Left lobe of liver (tissue), 2 donors: ENCODE measurements around the gene SCN9A. TPM values are rescaled to one million over a fixed set of nuclear protein-coding genes. Genes with fewer than 3 reads are reported as not detected.
"Not testable (repeated sequence)": the region's sequence is repeated elsewhere in the genome, so short reads cannot be mapped to it uniquely, and the experiment has no call there.

ENCODE experiments used
- ATAC-seq: fragments of 200-7000 bp; cut with Tn5 transposase; one replicate; pipeline ENCODE4 v1.9.1; 2020; ENCODE audit warnings: mild to moderate bottlenecking, moderate library complexity
- DNase-seq: peaks from one replicate; pipeline ENCODE4 v3.0.0-alpha.2; 2020; ENCODE audit warnings: low spot score
- total RNA-seq: library from RNA; stranded (reverse); gene quantifications from one replicate; pipeline ENCODE4 v1.2.1, GENCODE V29; 2021
- donor health status: DM: no; HTN: no; CAD: no; lungs with moderate emphysema.
- donor health status: DM: no; HTN: yes; CAD: no.

SCN9A gene
- 2.2 TPM for total RNA-seq

DNA sequence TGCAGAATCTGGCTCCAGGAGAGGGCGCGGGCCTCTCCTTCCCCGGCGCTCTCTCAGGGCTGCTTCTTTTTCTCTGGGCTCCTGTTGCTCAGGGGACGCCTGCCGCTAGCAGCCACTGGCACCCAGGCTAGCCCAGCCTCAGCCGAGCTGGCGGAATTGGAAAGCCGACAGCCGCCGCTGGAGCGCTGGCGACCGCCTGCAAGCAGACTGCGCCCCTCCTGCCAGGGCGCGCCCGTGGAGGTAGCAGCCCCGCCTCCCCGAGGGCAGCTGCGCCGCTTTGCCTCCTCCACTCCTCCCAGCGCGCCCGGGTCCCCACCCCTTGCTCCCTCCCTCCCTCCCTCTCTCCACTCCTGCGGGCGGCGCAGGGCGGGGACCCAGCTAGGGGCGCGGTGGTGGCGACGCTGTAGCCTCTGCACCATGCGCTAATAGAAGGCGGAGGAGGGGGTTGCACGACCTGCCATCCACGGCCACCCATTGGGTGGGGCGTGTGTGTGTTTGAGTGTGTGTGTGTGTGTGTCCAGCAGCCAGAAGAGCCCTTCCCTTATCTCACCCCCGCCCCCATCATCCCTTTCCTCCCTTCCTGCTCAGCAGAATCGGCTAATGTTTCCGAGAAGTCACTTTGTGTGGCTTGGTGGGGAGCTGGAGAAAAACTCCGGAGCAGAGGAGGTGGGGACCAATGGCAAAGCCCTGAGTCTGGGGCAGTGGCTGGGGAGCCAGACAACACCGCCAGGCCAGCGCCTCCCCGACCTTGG, at the start of gene SCN9A:
Gene SCN9A, minus strand, starts transcription at position 209 of the 752 bp plus-strand sequence. CDS start 64,188 bp downstream, outside the sequence.
- peak; percentile 97 for ATAC-seq
- DNase-seq: peak; percentile 79

DNA sequence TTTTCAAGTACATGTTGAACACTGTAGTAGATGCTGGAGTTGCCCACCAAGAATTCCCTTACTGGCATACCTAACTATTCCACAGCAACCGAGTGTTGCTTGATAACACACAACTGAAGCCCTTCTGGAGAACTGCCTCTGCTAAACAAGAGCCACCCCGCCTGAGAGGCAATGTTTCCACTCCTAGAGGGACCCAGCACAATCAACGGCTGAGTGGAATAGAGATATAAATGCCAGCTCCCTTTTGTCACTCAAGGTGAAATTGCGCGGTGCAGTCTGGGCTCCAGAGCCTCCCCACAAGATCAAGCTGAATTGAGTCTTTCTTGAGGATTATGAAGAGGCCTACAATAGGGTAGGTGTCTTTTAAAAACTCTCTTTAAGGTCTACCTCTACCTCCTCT, 49.1 kb upstream of the SCN9A start:
- ATAC-seq (no peak), DNase-seq (no peak)

DNA sequence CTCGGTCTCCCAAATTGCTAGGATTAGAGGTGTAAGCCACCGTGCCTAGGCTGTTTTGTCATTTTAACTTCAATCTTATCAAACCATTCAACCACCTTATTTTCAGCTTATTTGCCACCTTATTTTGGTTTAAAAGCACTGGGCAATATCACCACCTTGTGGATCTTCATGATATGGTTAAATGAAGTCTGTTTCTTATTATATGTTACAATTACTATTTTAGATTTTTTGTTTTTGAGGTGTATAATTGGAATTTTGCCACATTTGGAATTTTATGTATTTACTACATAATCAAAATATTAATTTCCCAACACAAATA, 43.8 kb upstream of the SCN9A start:
- DNase-seq: no peak
- peak; percentile 71 for ATAC-seq

DNA sequence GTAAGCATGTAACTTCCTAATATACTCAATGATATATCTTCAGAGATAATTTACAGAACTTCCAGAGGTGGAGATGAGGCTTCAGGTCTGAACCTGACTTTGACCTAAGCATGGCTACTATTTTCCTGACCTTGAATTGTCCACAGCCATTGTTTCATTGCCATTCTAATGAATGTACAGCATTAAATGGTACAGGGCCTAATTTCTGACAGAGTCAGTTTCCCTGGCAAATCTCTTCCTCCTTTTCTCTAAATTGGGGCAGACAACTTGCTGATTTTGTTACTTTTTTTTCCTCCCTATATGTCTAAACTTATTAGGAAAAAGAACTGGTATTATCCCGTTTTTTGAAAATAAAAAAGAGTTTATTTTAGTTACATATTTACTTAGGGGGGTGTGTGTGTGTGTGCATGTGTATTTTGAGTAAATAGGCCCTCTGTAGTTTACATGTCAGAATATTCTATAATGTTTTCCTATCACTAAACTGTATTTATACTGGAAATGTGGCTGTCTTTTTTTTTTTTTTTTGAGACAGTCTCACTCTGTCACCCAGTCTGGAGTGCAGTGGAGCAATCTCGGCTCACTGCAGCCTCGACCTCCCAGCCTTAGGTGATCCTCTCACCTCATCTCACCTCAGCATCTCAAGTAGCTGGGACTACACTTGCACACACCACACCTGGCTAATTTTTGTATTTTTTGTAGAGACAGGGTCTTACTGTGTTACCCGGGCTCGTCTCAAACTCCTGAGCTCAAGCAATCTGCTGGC, 43.3 kb upstream of the SCN9A start:
- ATAC-seq: no peak

DNA sequence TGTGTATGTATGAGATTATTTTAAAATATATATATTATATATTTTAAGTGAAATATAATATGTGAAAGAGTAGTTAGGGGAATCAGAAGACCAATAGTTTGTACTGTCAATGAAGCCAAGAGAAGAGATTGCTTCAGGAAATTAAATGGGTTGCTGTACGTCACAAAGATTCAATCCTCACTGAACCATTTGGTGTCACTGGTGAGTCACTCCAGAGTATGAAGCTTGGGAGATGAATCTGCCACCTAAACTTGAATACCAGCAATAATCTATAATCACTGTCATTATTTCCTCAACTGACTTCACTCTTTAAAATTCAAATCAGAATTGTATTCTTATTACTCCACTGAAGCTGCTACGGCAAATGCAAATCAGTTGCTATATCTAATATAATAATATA, 41.9 kb upstream of the SCN9A start:
- no peak for DNase-seq
- ATAC-seq: peak; percentile 92

More for the DNA sequence above, 43.3 kb upstream of the SCN9A start:
- DNase-seq: no peak

DNA sequence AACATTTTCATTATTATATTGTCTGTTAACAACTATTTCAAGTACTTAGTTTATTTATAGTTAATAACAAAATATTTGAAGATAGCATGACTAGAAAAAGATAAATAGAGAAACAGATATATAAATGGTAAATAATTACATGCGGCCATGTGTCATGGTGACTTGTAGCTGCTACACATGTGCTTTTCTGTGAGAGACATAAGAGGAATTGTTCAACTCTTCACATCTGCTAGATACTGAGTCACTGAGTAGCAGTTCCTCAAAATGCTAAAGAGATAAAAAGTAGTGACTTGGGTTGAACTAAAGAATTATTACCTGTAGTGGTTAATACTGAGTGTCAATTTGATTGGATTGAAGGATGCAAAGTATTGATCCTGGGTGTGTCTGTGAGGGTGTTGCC, 37.5 kb upstream of the SCN9A start:
- ATAC-seq (no peak), DNase-seq (no peak)

DNA sequence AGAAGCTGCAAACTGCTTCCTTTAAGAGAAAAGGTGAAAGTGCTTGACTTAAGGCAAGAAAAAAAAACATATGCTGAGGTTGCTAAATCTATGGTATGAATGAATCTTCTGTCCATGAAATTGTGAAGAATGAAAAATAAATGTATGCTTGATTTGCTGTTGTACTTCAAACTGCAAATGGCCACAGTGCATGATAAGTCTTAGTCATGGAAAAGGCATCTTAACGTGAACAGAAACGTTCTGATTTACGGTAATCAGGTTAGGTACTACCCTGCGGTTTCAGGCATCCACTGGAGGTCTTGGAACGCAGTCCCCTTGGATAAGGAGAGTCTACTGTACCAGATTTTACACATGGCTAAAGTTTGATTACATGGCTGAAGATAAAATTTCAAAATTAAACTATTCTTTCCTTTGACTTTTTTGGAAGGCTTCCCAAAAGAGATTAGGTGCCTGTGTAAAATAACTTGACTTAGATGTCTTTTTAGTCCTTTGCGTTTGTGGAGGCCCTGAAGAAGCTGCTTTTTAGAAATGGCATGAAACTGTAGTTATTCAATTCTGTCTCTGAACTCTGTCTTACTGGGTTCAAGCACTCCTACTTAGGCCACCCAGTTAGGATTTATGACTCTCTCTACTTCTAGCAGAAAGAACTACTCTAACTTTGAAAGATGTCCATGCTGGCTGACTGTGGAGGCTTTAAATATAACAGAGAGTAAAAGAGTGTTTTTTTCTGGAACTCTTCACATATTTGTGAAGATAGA, 35.9 kb upstream of the SCN9A start:
- ATAC-seq: no peak
- no peak for DNase-seq

DNA sequence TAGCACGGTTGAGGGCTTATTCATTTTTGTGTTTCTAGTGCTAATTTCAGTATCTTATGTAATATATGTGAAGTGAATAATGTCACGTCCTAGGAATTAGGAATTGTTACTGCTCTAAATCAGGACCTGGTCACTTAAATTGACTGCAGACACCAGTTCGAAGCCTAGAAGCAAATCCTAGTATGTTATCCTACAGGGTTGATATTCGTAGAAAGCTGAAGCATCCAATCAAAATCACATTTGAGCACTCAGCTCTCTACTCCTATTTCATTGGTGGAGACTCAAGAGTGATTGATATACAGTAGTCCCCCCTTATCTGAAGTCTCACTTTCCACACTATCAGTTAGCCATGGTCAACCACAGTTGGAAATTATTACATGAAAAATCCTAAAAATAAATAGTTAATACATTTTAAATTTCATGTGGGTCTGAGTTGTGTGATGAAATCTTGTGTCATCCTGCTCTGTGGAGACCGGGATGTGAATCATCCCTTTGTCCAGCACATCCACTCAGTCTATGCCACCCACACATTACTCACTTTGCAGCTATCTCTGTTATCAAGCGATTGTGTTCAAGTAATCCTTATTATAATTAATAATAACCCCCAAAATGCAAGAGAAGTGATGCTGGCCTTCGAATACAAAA, 35.2 kb upstream of the SCN9A start:
- ATAC-seq (no peak), DNase-seq (no peak)

DNA sequence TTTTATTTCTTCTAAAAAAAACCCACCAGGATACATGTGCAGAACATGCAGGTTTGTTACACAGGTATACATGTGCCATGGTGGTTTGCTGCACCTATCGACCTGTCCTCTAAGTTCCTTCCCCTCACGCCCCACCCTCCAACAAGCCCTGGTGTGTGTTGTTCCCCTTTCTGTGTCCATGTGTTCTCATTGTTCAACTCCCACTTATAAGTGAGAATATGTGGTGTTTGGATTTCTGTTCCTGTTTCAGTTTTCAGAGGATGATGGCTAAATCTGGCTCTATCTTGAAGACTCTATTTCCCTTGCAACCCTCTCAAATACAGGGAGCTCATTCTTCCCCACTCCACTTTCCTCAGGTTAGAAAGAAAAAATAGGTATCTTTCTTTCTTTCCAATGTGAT, 32.0 kb upstream of the SCN9A start:
- not testable (repeated sequence) for DNase-seq, ATAC-seq

DNA sequence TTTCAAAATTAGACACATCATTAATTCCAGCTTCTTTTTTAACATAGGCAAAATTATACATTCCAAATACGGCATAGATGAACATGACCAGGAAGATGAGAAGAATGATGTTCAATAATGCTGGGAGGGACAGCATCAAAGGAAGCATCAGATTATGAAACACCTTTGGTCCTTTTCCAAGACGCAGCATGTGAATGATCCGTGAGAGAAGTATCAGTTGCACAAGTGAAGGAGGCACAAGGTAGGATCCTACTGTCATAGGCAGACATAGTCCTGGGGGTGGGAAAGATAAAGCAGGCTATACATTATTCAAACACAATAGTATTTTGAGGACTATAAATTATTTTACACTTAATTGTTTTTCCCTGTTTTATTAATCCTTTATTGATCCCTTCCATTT, 30.6 kb upstream of the SCN9A start:
- ATAC-seq (peak; percentile 61), DNase-seq (no peak)

DNA sequence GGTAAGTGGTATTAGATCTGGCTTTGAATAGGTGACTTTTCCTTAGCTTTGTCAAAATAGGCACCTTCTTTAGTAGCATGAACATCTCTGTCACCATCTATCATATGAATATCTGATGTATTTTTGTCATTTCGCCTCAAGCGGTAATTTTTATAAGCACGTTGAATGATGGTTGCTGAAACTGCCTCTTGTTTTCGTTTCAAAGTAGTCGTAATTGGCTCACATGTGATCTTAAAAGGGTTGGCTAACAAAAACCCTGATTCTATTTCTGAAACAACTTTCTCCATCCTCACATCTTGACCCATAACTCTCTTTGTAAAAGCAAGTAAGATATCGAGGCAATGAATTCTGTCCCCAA, 29.8 kb upstream of the SCN9A start:
- ATAC-seq (no peak), DNase-seq (no peak)

DNA sequence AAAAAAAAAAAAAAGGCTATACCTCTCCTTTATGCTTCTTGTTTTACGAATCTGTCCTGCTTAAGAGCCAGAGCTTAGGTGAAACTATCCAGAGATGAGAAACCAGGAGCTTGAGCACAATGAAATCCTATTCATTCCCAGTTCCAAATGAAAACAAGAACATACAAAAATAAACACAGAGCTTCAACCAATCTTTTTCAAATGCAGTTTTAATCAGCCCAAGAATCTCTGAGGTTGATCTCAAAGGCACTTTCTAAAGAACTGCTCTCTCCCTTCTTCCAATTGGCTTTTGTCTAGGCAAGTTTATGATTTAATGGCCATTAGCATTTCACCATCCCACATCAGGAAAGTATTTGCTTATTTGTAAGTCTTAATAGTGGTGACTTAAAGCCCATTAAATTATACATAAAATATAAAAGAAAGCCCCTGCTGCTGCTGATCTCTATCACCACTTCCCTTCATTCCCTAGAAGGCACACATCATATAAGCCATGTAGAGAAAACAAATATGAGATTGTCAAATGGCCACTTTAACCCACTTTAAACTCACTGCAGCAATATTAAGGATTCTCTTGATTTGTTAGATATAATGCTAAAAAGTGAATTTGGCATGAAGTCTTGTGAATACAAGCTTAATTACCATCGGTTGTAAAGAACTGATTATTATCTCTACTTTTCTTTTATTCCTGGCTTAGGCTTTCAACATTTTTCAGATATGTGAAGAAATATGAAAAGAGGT, 29.3 kb upstream of the SCN9A start:
- DNase-seq: no peak
- ATAC-seq: no peak

DNA sequence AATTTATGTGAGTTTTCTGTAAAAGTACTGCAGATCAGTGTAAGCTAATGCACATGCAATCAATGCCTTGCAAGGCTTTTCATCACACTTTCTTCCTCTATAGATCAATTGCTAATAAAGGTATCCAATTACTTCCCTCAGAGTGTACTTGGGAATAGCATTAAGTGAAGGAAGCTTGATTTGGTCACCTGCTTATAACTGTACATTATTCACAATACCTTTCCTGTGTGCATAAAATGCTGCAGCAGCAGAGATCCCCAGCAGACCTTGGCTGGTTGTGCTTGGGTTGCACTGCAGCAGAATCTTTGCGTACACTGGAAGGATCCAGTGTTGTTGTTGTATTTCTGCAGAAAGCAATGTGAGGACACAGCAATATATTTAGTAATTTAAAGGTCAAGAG, 18.5 kb upstream of the SCN9A start:
- DNase-seq: no peak
- no peak for ATAC-seq

DNA sequence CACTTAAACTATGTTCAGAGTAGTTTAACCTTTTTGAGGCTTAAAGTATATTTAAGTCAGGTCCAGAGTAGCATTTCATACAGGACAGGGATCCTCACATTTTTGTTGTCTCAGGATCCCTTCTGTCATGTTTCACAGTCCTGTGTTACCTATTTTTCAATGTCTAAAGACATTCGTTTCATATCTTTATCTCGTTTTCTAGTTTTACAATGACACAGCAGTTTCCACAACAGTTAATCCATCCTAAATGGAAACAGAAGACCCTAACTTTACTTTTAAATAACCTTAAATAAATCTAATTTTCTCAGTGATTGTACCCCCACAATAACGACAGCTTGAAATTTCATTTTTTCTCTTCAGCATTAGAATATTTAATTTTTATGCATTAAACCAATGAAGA, 17.3 kb upstream of the SCN9A start:
- ATAC-seq: no peak
- no peak for DNase-seq

DNA sequence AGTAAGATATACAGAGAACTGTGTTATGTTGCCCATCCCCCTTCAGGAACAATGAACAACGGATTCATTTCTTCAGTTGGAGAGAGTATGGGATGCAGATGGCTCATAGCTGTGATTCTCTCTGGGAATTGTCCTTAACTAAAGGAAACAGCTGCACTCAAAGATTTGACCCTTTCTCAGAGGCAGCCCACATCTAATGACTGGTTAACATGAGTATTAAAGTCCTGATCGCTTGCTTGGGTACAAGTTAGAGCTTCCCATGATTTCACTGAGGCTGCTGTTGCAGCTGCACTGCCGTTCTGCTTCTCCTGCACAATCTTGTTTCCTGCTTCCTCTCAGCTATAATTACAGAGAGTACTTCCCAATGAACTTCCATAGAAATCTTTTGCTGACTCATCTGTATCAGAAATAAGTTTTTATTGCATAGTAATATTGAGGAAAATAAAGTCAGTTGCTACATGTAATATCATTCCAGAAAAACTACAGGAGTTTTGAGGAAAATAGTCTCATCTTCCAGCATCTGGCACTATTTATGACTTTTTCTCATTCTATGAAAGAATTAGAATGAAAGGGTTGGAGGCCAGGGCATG, 12.8 kb upstream of the SCN9A start:
- ATAC-seq: peak; percentile 34
- DNase-seq: no peak

DNA sequence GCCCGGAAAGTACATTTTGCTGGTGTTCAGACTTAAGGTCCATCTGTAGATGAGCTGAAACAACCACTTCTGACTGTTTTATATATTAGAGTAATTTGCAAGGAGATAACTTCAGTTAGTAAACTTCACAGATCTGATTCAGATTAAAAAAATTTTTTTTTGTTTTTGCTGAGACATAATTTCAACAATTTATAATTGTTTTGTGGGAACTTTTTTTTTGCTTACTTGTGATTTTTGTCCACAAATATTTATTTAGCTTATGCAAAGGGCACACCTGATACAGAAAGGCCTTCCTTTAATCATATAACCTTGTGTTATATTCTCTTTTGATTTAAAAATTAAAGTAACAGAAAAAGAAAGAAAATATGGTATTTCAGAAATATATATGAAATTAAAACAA, 9.6 kb upstream of the SCN9A start:
- no peak for ATAC-seq
- DNase-seq: no peak

DNA sequence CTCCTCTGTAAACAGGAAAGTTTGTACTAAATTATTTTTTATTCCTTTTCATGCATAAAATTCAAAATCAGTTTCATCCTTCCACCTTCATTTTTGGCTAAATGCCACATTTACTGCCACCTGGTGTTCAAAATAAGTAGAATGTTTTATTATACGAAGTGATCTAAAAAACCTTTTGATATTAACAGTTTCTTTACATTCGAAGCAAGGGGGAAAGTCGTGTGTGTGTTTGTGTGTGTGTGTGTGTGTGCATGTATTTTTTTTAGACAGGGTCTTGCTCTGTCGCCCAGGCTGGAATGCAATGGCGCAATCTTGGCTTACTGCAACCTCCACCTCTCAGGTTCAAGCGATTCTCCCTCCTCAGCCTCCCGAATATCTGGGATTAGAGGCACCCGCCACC, 9.0 kb upstream of the SCN9A start:
- ATAC-seq: peak; percentile 60
- no peak for DNase-seq

DNA sequence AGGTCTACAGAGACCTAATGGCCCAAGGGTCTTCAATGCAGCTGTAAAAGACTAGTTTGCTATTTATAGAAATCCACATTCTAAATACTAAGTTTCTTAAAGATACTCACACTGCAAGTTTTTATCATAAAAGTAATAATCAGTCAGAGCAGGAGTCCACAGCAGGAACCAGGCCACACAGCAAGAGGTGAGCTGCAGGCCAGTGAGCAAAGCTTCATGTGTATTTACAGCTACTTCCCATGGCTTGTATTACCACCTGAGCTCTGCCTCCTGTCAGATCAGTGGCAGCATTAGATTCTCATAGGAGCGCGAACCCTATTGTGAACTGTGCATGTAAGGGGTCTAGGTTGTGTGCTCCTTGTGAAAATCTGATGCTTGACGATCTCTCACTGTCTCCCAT, 6.7 kb upstream of the SCN9A start:
- ATAC-seq: no peak

DNA sequence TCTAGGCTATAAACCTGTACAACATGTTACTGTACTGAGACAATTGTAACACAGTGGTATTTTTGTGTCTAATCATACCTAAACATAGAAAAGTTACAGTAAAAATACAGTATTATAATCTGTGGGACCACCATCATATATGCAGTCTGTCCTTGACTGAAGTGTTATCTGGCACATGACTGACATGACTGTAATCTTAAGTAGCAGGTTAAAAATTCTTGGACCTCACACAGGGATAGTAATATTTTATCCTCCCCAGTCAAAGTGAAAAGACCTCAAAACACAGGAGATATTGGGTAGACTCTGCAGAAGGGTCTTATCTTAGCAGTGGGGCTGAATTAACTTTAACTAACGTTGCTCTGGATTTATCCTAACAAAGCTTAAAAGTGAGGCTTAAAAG, 4.9 kb upstream of the SCN9A start:
- ATAC-seq (no peak), DNase-seq (no peak)

More for the DNA sequence above, 6.7 kb upstream of the SCN9A start:
- no peak for DNase-seq

DNA sequence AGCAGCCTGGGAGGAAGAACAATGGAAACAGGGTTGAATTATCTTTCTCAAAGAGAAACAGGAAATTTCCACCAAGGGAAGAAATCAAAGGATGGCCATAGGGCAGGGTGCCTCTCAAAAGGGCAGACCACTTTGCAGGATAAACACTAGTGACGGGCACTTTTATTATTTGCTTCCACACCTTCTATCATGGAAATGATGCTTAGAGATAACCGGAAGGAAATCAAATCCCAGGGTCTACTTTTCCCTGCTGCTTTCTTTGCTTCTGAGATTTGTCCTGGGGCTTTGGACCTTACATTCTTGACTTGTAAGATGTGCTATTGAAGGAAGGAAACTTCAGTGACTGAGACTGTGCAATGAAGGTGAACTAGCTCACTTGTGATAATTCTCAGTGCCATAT, 1.1 kb upstream of the SCN9A start:
- ATAC-seq (no peak), DNase-seq (no peak)
